A673 (cell line): ENCODE measurements around the gene SFXN5.

Source experiments
- CTCF ChIP-seq: fragments of 300-800, 200-600 bp; sonication (generic); conservative IDR thresholded peaks from 2 replicates; pipeline ENCODE4 v1.5.1; 2017; ENCODE audit warnings: low read depth, mild to moderate bottlenecking, antibody characterized with exemption, low read length, moderate library complexity, mixed read lengths
- EZH2 ChIP-seq: fragments of 200-600 bp; sonication (generic); IDR thresholded peaks from 2 replicates; pipeline ENCODE4 v1.6.1; 2017; ENCODE audit warnings: borderline replicate concordance, low read depth, mild to moderate bottlenecking, mixed read lengths, antibody characterized with exemption, low read length; ENCODE audit not compliant: poor library complexity, severe bottlenecking

GRCh38 chr2:73079636-73080035 is 8.1 kb upstream of the SFXN5 start:
- TF ChIP-seq EZH2 (no peak), CTCF (no peak)
